Stimulated activated CD4-positive, alpha-beta T cell treated with anti-CD3 and anti-CD28 coated beads, Interleukin-2, amount 100 ng/mL, for 48 hours (primary cell): ENCODE measurements around the gene ASF1B.
"Not testable (repeated sequence)": the region's sequence is repeated elsewhere in the genome, so short reads cannot be mapped to it uniquely, and the experiment has no call there.

ENCODE experiments used
- DNase-seq, 2 donors: peaks; one replicate each; pipeline ENCODE4 v3.0.0-alpha.2; 2020

ASF1B gene

GRCh38 chr19:14159059-14159458 is 22.7 kb upstream of the ASF1B start:
- DNase-seq: no peak

- DNase-seq: no peak
These were observed 22.1 kb upstream of the ASF1B start for GRCh38 chr19:14158276-14159023.

GRCh38 chr19:14156971-14157717 is 20.8 kb upstream of the ASF1B start:
- no peak for DNase-seq

GRCh38 chr19:14156122-14156521 is 19.7 kb upstream of the ASF1B start:
- DNase-seq: no peak

- DNase-seq: no peak
These were observed 19.0 kb upstream of the ASF1B start for GRCh38 chr19:14155371-14155770.

- DNase-seq: no peak
These were observed 16.3 kb upstream of the ASF1B start for GRCh38 chr19:14152713-14153112.

- no peak for DNase-seq
These were observed 14.6 kb upstream of the ASF1B start for GRCh38 chr19:14150770-14151661.

GRCh38 chr19:14150041-14150769 is 13.8 kb upstream of the ASF1B start:
- DNase-seq: no peak

- peak; percentile 26 to 34 for DNase-seq
These were observed 13.2 kb upstream of the ASF1B start for GRCh38 chr19:14149509-14149994.

- no peak for DNase-seq
These were observed 12.5 kb upstream of the ASF1B start for GRCh38 chr19:14148751-14149410.

- DNase-seq: peak; percentile 46 to 52
These were observed 11.6 kb upstream of the ASF1B start for GRCh38 chr19:14147797-14148605.

- no peak for DNase-seq
These were observed 10.4 kb upstream of the ASF1B start for GRCh38 chr19:14146789-14147216.

- DNase-seq: not testable (repeated sequence)
These were observed 9.8 kb upstream of the ASF1B start for GRCh38 chr19:14146169-14146568.

- no peak for DNase-seq
These were observed 9.0 kb upstream of the ASF1B start for GRCh38 chr19:14145381-14145780.

GRCh38 chr19:14142262-14143190 is 6.1 kb upstream of the ASF1B start:
- DNase-seq: no peak

- DNase-seq: no peak
These were observed 4.7 kb upstream of the ASF1B start for GRCh38 chr19:14141041-14141440.

- DNase-seq: no peak
These were observed 3.6 kb upstream of the ASF1B start for GRCh38 chr19:14139944-14140343.

- DNase-seq: no peak
These were observed 2.3 kb upstream of the ASF1B start for GRCh38 chr19:14138576-14139265.

- peak in 1 of 2 donors; percentile 26 for DNase-seq
These were observed 342 bp downstream of the ASF1B start for GRCh38 chr19:14135985-14136508.
